HUES6 (cell line): ENCODE results near the gene ADAM12.

Experiments
- H3K27ac ChIP-seq: 2 replicates; pipeline ENCODE4 v1.7.0; 2013; ENCODE audit warnings: low read depth, mild to moderate bottlenecking, low read length, inconsistent platforms
- H3K27me3 ChIP-seq: 2 replicates; pipeline ENCODE4 v1.6.1; 2013; ENCODE audit warnings: low read length; ENCODE audit not compliant: control insufficient read depth, insufficient read depth
- H3K36me3 ChIP-seq: 2 replicates; pipeline ENCODE4 v1.6.1; 2013; ENCODE audit warnings: low read length; ENCODE audit not compliant: control insufficient read depth, insufficient read depth
- H3K4me1 ChIP-seq: 2 replicates; pipeline ENCODE4 v1.6.1; 2013; ENCODE audit warnings: low read length; ENCODE audit not compliant: control insufficient read depth, insufficient read depth
- H3K4me3 ChIP-seq: 2 replicates; pipeline ENCODE4 v1.5.1; 2013; ENCODE audit warnings: low read depth, low read length
- H3K9ac ChIP-seq: one replicate; pipeline ENCODE4 v1.6.1; 2013; ENCODE audit warnings: mild to moderate bottlenecking, low read length
- H3K9me3 ChIP-seq: 2 replicates; pipeline ENCODE4 v1.6.1; 2013; ENCODE audit warnings: low read depth, low read length; ENCODE audit not compliant: control insufficient read depth, insufficient read depth

ADAM12 gene

DNA sequence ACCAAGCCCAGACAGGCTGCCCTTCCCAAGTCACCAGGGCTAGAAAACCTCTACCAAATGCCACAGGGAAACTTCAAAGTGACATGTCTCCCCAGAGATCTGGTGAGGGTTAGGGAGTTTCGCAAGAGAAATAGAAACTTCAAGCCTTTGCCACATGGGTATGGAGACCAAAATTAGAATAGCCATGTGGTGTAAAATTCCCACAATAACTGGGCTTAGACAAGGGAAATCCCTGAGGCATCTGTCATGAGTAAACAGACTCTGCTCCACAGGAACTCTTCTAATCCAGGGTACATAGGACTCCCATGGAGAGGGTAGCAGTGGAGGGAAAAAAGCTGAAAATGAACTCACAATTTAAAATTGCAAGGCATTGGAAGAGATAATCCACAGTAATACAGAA, 14.3 kb downstream of the ADAM12 start:
- no peaks in the 10 kb centered on the region for H3K36me3 ChIP-seq

DNA sequence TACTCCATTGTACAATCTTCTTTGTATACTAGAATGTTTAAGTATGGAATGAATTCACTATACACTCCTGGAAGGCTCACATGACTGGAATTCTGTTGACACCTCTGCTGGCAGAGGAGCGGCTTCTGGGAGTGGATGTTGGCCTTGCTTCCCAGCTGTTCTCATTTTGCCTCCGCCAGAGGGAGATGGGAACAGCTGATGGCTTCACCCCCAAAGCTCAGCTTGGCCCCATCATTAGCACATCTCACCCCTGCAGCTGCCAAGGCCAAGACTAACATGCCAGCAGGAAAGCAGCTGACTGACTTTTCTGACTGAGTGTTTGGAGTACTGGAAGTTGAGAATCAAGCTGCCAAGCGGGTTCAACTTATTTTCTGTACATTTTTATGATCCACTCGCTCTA, 15.1 kb downstream of the ADAM12 start:
- Histone ChIP-seq H3K36me3 (no peaks in the 10 kb centered on the region), H3K9ac (no peak overlapping the region), H3K9me3 (peaks cover 11% of the 10 kb centered on the region; the same call in 1 of the 2 replicates), H3K4me1 (no peaks in the 10 kb centered on the region; the same call in 1 of the 2 replicates), H3K27ac (no peak overlapping the region), H3K27me3 (no peaks in the 10 kb centered on the region), H3K4me3 (no peak overlapping the region)

More for the DNA sequence above, 14.3 kb downstream of the ADAM12 start:
- Histone ChIP-seq H3K9me3 (peaks cover 11% of the 10 kb centered on the region; the same call in 1 of the 2 replicates), H3K27ac (no peak overlapping the region), H3K27me3 (no peaks in the 10 kb centered on the region), H3K4me3 (no peak overlapping the region), H3K9ac (no peak overlapping the region), H3K4me1 (no peaks in the 10 kb centered on the region; the same call in 1 of the 2 replicates)

DNA sequence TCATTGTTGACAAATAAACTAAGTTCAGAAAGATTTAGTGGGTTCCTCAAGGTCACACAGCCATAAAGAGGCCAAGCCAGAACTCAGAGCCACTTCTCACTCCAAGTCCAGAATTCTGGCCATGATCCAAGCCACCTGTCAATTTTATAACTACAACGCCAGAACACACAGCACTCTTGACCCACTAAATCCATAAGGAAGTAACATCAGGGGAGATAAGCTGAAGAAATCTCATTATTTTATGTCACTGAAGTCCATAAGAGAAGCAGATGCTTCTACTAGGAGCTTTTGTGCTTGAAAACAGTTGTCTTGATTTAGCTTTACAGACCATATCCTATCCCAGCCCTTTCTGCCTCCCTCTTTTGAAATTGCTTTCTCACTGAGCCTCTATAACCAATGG, 15.9 kb downstream of the ADAM12 start:
- Histone ChIP-seq H3K27ac (no peak overlapping the region), H3K9ac (no peak overlapping the region), H3K27me3 (no peaks in the 10 kb centered on the region), H3K4me3 (no peak overlapping the region), H3K4me1 (no peaks in the 10 kb centered on the region; the same call in 1 of the 2 replicates), H3K36me3 (no peaks in the 10 kb centered on the region), H3K9me3 (peaks cover 9% of the 10 kb centered on the region; the same call in 1 of the 2 replicates)

DNA sequence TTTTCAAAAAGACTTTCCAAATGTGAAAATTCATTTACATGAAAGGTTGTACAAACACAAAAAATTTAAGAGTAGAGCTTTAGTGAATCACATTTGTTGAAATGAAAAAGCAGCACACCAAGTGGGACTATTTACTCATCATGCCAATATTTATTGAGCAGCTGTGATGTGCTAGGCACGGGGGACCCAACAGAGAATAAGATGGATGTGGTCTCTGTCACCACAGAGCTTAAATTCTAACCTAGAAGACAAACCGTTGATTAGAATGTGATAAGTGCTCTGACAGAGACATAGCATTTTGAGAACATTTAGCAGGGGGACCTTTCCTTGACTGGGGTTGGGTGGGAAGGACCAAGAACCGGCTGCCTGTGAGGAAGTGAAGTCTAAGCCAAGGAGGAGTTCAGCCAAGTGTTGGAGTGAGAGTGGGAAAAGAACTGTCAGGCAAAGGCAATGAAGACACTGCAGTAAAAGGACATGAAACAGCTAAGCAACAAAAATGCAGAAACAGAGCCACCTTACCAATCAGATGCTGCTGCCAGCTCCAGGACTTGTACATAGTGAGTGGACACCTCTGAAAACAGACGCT, 19.1 kb downstream of the ADAM12 start:
- Histone ChIP-seq H3K4me3 (no peak overlapping the region), H3K9ac (no peak overlapping the region), H3K4me1 (no peaks in the 10 kb centered on the region; the same call in 1 of the 2 replicates), H3K36me3 (no peaks in the 10 kb centered on the region), H3K27me3 (no peaks in the 10 kb centered on the region), H3K9me3 (no peaks in the 10 kb centered on the region), H3K27ac (no peak overlapping the region)

DNA sequence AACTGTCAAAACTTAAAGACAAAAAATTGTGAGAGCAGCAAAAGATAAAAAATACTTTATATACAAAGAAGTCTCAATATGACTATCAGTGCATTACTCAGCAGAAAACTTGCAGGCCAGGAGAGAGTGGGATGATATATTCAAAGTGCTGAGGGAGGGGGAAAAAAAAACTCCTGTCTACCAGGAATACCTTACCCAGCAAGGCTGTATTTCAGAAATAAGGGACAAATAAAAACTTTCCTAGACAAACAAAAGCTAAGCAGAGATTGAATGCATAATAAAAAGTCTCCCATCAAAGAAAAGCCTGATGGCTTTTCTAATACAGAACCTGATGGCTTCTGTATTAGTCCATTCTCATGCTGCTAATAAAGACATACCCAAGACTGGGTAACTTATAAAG, 31.1 kb downstream of the ADAM12 start:
- Histone ChIP-seq H3K4me1 (no peaks in the 10 kb centered on the region), H3K36me3 (no peaks in the 10 kb centered on the region), H3K27ac (no peak overlapping the region), H3K4me3 (no peak overlapping the region), H3K9me3 (peaks cover 24% of the 10 kb centered on the region; the same call in 1 of the 2 replicates), H3K27me3 (no peaks in the 10 kb centered on the region), H3K9ac (no peak overlapping the region)

DNA sequence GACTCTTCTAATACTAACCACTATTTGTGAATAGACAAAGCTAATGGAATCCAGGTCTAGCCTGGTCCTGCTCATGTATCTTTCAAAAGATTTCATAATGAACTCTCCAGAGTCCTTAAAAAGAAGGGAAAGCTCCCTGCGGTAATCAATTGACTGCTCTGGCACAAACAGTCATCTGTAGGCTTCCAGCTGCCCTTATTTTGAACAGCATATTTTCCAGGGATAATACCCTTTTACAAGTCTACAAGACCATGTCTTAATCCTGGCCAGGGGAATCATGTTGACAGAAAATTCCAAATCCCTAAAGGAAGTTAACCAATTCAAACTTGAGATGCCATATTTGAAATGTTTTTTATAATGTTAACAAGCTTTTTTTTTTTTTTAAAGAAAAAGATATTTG, 34.6 kb downstream of the ADAM12 start:
- Histone ChIP-seq H3K36me3 (no peaks in the 10 kb centered on the region), H3K4me3 (no peak overlapping the region), H3K4me1 (no peaks in the 10 kb centered on the region), H3K27ac (no peak overlapping the region), H3K9ac (no peak overlapping the region), H3K9me3 (peaks cover 12% of the 10 kb centered on the region; the same call in 1 of the 2 replicates), H3K27me3 (no peaks in the 10 kb centered on the region)

DNA sequence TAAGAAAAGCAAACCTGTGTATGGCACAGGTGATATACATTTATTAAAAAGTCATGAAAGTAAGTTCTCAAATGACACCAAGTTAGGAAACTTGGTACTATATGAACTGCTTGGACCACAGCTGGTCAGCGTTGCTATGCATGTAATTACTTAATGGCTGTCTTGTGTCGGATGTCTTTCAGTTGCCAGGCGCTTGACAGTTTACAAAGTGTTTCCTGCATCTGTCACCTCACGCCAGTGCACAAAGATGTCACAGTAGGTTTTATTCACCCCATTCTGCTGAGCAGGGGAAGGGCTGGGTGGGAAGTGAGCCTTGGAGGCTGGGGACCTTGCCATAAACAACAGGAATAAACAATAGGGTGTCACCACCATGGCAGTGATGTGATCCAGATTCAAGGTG, 35.8 kb downstream of the ADAM12 start:
- H3K27me3 ChIP-seq: no peaks in the 10 kb centered on the region
- H3K27ac ChIP-seq: no peak overlapping the region
- no peaks in the 10 kb centered on the region for H3K4me1 ChIP-seq
- no peak overlapping the region for H3K4me3 ChIP-seq
- no peaks in the 10 kb centered on the region for H3K36me3 ChIP-seq
- peaks cover 9% of the 10 kb centered on the region; the same call in 1 of the 2 replicates for H3K9me3 ChIP-seq
- no peak overlapping the region for H3K9ac ChIP-seq

DNA sequence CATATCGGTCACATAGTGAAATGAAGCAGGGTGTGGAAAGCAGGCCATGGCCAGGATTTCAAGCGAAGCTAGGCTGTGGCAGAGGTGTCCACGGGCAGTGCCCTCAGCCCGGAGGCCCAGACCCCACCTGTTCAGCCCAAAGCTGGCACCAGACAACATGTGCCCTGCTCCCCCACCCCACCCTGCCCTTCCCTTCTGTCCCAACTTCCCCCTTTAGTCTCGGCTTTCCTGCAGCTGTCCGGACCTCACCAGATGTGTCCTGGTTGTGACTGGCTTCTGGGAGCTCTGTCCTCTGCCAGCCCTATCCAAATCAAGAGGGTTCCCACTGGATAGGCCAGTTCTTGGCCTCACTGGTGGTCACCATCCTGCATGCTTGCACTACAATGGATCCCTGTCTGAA, 37.3 kb downstream of the ADAM12 start:
- H3K9me3 ChIP-seq: no peaks in the 10 kb centered on the region
- H3K36me3 ChIP-seq: no peaks in the 10 kb centered on the region
- H3K27ac ChIP-seq: no peak overlapping the region
- H3K9ac ChIP-seq: no peak overlapping the region
- H3K4me1 ChIP-seq: no peaks in the 10 kb centered on the region
- no peak overlapping the region for H3K4me3 ChIP-seq
- H3K27me3 ChIP-seq: no peaks in the 10 kb centered on the region

DNA sequence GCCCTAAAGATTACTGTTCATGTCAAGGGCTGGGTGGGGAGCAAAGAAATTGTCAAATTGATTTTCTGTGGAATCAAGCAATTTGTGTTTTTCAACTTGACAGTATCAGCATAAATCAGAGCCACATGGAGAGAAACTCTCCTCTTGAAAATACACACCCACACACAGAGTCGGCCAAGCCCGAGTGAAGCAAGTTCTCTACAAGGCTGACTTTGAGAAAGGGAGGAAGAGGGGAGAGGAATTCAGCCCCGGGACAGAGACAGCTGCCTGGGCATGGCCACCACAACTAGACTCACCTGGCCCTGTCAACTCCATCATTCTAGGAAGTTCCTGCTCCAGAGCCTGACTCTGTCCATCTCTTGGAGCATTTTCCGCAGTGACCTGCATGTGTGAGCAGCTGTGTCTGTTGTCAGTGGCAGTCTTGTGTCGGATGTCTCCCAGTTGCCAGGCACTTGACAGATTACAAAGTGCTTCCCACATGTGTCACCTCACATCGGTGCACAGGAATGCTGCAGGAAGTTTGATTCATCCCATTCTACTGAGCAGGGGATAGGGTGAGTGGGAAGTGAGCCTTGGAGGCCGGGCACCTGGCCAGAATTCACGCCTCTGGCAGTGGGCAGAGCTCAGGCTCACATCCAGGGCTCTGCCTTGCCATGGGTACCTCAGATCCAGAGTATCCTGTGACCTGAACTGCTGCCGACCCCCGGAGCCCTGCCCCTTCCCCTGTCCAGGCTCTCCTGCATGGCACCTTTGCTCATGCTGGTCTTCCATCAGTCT, 37.9 kb downstream of the ADAM12 start:
- no peaks in the 10 kb centered on the region for H3K9me3 ChIP-seq
- H3K27me3 ChIP-seq: no peaks in the 10 kb centered on the region
- H3K4me3 ChIP-seq: no peak overlapping the region
- H3K36me3 ChIP-seq: no peaks in the 10 kb centered on the region
- H3K27ac ChIP-seq: no peak overlapping the region
- no peak overlapping the region for H3K9ac ChIP-seq
- H3K4me1 ChIP-seq: no peaks in the 10 kb centered on the region

DNA sequence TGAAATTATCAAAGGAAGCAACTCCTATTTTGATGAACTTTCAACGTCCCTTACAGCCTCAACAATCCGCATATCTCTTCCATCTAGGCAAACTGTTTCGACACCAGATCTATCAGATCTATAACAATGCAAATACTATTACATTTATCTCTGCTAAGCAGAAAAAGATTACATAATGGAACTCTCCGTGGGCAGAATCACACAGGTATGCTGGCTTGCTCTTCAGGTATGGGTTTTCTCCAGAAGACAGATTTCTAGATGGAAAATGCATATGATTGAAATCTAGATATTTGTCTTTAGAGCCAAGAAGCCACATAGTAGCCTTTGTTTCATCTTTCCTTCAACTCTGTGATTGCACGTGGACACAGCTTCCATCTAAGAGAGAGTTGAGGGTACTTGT, 38.6 kb downstream of the ADAM12 start:
- Histone ChIP-seq H3K4me1 (no peaks in the 10 kb centered on the region), H3K27ac (no peak overlapping the region), H3K4me3 (no peak overlapping the region), H3K9me3 (no peaks in the 10 kb centered on the region), H3K36me3 (no peaks in the 10 kb centered on the region), H3K27me3 (no peaks in the 10 kb centered on the region), H3K9ac (no peak overlapping the region)

DNA sequence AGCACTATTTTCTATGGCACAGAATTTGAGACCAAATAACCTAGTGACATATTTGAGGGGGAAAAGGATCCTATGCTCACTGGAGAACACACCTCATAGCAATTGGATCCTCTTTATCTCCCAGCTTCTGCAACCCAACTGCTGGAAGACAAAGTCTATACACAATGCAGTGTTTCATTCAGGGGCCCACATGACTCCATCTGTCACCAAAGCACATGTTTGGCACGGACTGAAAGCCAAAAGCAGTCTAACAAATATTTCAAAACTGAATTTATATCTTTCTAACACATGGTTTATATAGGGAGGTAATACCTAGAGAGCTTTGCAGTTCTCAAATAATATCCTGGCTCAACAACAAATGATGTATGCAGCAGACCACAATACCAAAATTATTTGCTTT, 39.2 kb downstream of the ADAM12 start:
- Histone ChIP-seq H3K9me3 (no peaks in the 10 kb centered on the region), H3K4me1 (no peaks in the 10 kb centered on the region), H3K27me3 (no peaks in the 10 kb centered on the region), H3K27ac (no peak overlapping the region), H3K4me3 (no peak overlapping the region), H3K9ac (no peak overlapping the region), H3K36me3 (no peaks in the 10 kb centered on the region)
